HepG2 (cell line): ENCODE data around the gene AP1G1. TPM values are rescaled to one million over a fixed set of nuclear protein-coding genes. Genes with fewer than 3 reads are reported as not detected.
"Not testable (repeated sequence)": the region's sequence is repeated elsewhere in the genome, so short reads cannot be mapped to it uniquely, and the experiment has no call there.

ENCODE experiments used
- ATAC-seq: fragments of 200-7000 bp; cut with Tn5 transposase; 3 replicates; pipeline ENCODE4 v1.9.1; 2020; ENCODE audit warnings: mild to moderate bottlenecking, moderate library complexity
- BruUV-seq: library from RNA; stranded (reverse); fragments of 400-500 nt; replicated peaks from 2 replicates; lab custom pipeline; 2021; lab: Mats Ljungman, UMichigan
- CTCF ChIA-PET: fragments of 300-600 bp; formaldehyde crosslinking; extraction: SDS; loops from one replicate; lab custom pipeline; 2021; ENCODE audit warnings: low total read pairs, inconsistent platforms, low intra/inter-chr PET ratio; lab: Yijun Ruan, JAX
- POLR2A ChIA-PET: fragments of 350-600 bp; sonication (Branson Sonifier 250); formaldehyde crosslinking; loops from one replicate; lab custom pipeline; 2020; ENCODE audit warnings: antibody characterized with exemption, inconsistent platforms; lab: Yijun Ruan, JAX
- DNase-seq: peaks from one replicate; pipeline ENCODE4 v3.0.0-alpha.2; 2015; ENCODE audit warnings: low spot score
- FAIRE-seq: peaks from 3 replicates; lab custom pipeline; 2011; peaks lifted over from hg19 to GRCh38; lab: Jason Lieb, UNC
- H2AFZ ChIP-seq: one replicate; pipeline ENCODE4 v1.6.1; 2011; ENCODE audit warnings: low read length, inconsistent platforms
- H3K27ac ChIP-seq: fragments of 300-600 bp; 3 replicates; pipeline ENCODE4 v1.8.0; 2011; ENCODE audit warnings: mixed run types, mild to moderate bottlenecking, mixed read lengths, low read length, inconsistent platforms; ENCODE audit not compliant: insufficient read depth; ENCODE audit errors: extremely low read length
- H3K27me3 ChIP-seq, 2 experiments: fragments of 200-600 bp in 1 of 2; 2 replicates in 1 of 2; 3 replicates in 1 of 2; pipeline versions ENCODE4 v1.6.0 to v1.8.0; 2011; ENCODE audit warnings: low read length in 2 of 2, mild to moderate bottlenecking in 2 of 2, moderate library complexity in 2 of 2, inconsistent platforms in 1 of 2; ENCODE audit not compliant: insufficient read depth in 2 of 2, control insufficient read depth in 1 of 2
- H3K36me3 ChIP-seq, 2 experiments: fragments of 200-600 bp in 1 of 2; replicated peaks in 1 of 2; 2 replicates in 1 of 2; 3 replicates in 1 of 2; pipeline versions ENCODE4 v1.5.1 to v1.8.0; 2011; ENCODE audit warnings: low read length in 2 of 2, inconsistent platforms in 1 of 2; ENCODE audit not compliant: insufficient read depth in 2 of 2, control insufficient read depth in 1 of 2
- H3K4me1 ChIP-seq: 2 replicates; pipeline ENCODE4 v1.5.1; 2012; ENCODE audit warnings: low read length, inconsistent platforms; ENCODE audit not compliant: insufficient read depth
- H3K4me2 ChIP-seq: 2 replicates; pipeline ENCODE4 v1.6.0; 2011; ENCODE audit warnings: low read depth, low read length, inconsistent platforms
- H3K4me3 ChIP-seq, 3 experiments: fragments of 200-600 bp in 1 of 3; sonication (generic), shearing (Covaris generic) in 1 of 3; replicated peaks in 1 of 3; 2 replicates each; pipeline ENCODE4 v1.5.1; 2011 to 2016; ENCODE audit warnings: low read length in 3 of 3, inconsistent platforms in 2 of 3, low read depth in 2 of 3, mild to moderate bottlenecking in 2 of 3, control low read depth in 1 of 3, mixed read lengths in 1 of 3; ENCODE audit not compliant: insufficient read depth in 1 of 3
- H3K79me2 ChIP-seq: one replicate; pipeline ENCODE4 v1.6.1; 2011; ENCODE audit warnings: low read length, inconsistent platforms; ENCODE audit not compliant: insufficient read depth
- H3K9ac ChIP-seq: 2 replicates; pipeline ENCODE4 v1.6.0; 2011; ENCODE audit warnings: mild to moderate bottlenecking, low read depth, low read length, inconsistent platforms; ENCODE audit not compliant: insufficient read depth
- H3K9me3 ChIP-seq: 2 replicates; pipeline ENCODE4 v1.5.1; 2012; ENCODE audit warnings: mild to moderate bottlenecking, low read length
- H4K20me1 ChIP-seq: 2 replicates; pipeline ENCODE4 v1.6.0; 2011; ENCODE audit warnings: inconsistent platforms, mild to moderate bottlenecking, low read length, moderate library complexity; ENCODE audit not compliant: insufficient read depth
- RBM22 ChIP-seq: fragments of 200-400 bp; formaldehyde crosslinking; optimal IDR thresholded peaks from 2 replicates; pipeline ENCODE3; 2017; ENCODE audit warnings: mild to moderate bottlenecking, low read length, moderate library complexity
- ZNF251 ChIP-seq: sonication (generic); formaldehyde crosslinking; IDR thresholded peaks from 2 replicates; pipeline ENCODE4 v1.9.0; 2021; ENCODE audit warnings: mild to moderate bottlenecking, missing genetic modification reagents
- ZNF773 ChIP-seq: sonication (generic); formaldehyde crosslinking; IDR thresholded peaks from 2 replicates; pipeline ENCODE4 v1.4.0; 2020; ENCODE audit warnings: missing genetic modification reagents, borderline replicate concordance
- WGBS: methylation state at CpG from one replicate; pipeline ENCODE4 v1.1.6; 2017; ENCODE audit warnings: low lambda C conversion rate; 5-methylcytosine and 5-hydroxymethylcytosine counted together
- in situ Hi-C: cut with HindIII; loops from 2 replicates; pipeline ENCODE4 v1.10.0; 2017; ENCODE audit warnings: low pct_unique_long_range_greater_than_20kb; ENCODE audit not compliant: extremely low pct_ligation_motif_present
- intact Hi-C: fragments of 100-400 bp; cut with micrococcal nuclease; formaldehyde crosslinking; loops from one replicate; pipeline ENCODE4 v1.10.0; 2022; ENCODE audit not compliant: unreplicated experiment
- polyA plus RNA-seq, 8 experiments: library from polyadenylated mRNA; depleted of rRNA in 3 of 8; stranded (reverse) in 7 of 8; unstranded in 1 of 8; fragments of >200 nt; fragmentation: Illumina TruSeq in 4 of 8; extraction: Trizol in 4 of 8; gene quantifications; 2 replicates each; pipeline versions ENCODE4 v1.2.1 to v1.2.3, GENCODE V29; 2011 to 2016; ENCODE audit warnings: low read depth in 4 of 8, missing spikeins in 1 of 8, mixed read lengths in 1 of 8; ENCODE audit not compliant: insufficient read depth in 1 of 8
- total RNA-seq, 5 experiments: library from RNA; depleted of rRNA; stranded (reverse); fragments of >200 nt; fragmentation: Illumina TruSeq; extraction: Trizol; gene quantifications; 2 replicates each; pipeline ENCODE4 v1.2.3, GENCODE V29; 2016; ENCODE audit warnings: low read depth in 1 of 5

AP1G1 gene
- total and polyA plus RNA-seq, 2 of the 13 experiments (the other 11 are each of a cell fraction or from before 2014, with no cell fraction given), result 62.2 to 66.2 TPM

GRCh38 chr16:71790329-71790728, 18.3 kb downstream of the AP1G1 start:
- H3K4me2 ChIP-seq, H3K4me3 ChIP-seq, CTCF ChIA-PET, H3K27ac ChIP-seq, BruUV-seq, H3K9ac ChIP-seq, H2AFZ ChIP-seq, POLR2A ChIA-PET, in situ Hi-C loops, intact Hi-C loops, DNase-seq, H3K9me3 ChIP-seq, ATAC-seq, FAIRE-seq, H3K27me3 ChIP-seq: not testable (repeated sequence)
- H3K79me2 ChIP-seq, result peaks cover 87% of the 10 kb centered on the region
- peaks cover 16 to 45% of the 10 kb centered on the region in 2 experiments for H3K36me3 ChIP-seq
- WGBS, result 92% methylated on average over 3 of the region's 3 CpGs
- peaks cover 12% of the 10 kb centered on the region; the same call in 1 of the 2 replicates for H3K4me1 ChIP-seq
- H4K20me1 ChIP-seq, result peaks cover 20% of the 10 kb centered on the region

- in situ Hi-C loops, result no loop called here
- peaks cover 10% of the 10 kb centered on the region for H4K20me1 ChIP-seq
- ATAC-seq (no peak), DNase-seq (no peak), FAIRE-seq (no peak)
- H3K4me3 ChIP-seq, result no peak overlapping the region
- H3K9ac ChIP-seq, result no peak overlapping the region
- no peaks in the 10 kb centered on the region for H3K9me3 ChIP-seq
- no peak overlapping the region for H3K27ac ChIP-seq
- H3K36me3 ChIP-seq, result peaks cover 18 to 54% of the 10 kb centered on the region in 2 experiments
- no peak overlapping the region for H2AFZ ChIP-seq
- ChIA-PET CTCF (no interaction called here), POLR2A (interaction anchor here (1.9 kb wide), 1 partner anchor 19 kb away, joined by 10 read pairs; the partner anchor contains the start of gene AP1G1)
- BruUV-seq, result no TSS peak
- H3K27me3 ChIP-seq, result no peaks in the 10 kb centered on the region
- peaks cover 7% of the 10 kb centered on the region; the same call in 1 of the 2 replicates for H3K4me1 ChIP-seq
- H3K4me2 ChIP-seq, result no peak overlapping the region
- TF ChIP-seq ZNF251 (CRISPR knock-in tag) (no peak), ZNF773 (CRISPR knock-in tag) (no peak), RBM22 (peak; percentile 50)
- intact Hi-C loops, result no loop called here
- H3K79me2 ChIP-seq, result peaks cover 83% of the 10 kb centered on the region
- WGBS, result 98% methylated on average over 8 of the region's 8 CpGs
Measured at GRCh38 chr16:71789136-71789535, 19.5 kb downstream of the AP1G1 start.
